ENCODE results near the gene TFB1M. TPM values are rescaled to one million over a fixed set of nuclear protein-coding genes. Genes with fewer than 3 reads are reported as not detected.

Gene TFB1M
- total and polyA plus RNA-seq, 2 experiments from 2014 or later: 10.3 to 11.2 TPM

DNA sequence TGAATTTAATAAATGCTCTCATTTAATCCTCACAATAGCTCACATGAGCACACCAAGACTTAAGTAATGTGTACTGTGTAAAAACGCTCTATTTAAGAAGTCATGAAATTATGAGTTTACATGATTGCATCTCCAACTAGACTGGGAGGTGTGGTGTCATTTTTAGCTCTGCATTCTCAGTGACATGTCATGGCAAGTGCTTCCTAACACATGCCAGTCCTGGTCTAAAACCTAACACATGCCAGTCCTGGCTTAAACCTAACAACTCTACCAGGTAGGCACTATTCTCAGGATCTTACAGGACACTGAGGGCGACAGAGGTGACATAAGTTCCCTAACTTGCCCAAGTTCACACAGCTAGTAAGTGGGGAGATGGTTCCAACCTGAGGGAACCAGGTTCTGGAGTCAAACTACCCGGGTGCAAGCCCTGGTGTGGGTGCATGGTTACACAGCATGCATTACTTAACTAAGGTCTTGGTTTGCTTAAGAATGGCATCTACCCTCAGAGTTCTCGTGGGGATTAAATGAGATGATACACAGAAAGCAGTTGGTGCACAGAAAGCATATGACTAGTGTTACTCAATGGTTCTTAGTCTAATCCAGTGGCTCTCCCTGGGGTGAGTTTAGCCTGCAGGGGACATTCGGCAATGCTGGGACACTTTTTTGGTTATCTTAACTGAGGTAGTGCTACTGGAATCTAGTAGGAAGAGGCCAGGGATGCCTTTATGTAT is 35.8 kb downstream of the TFB1M start:
- no peak for DNase-seq (ENCODE audit: low spot score)
- Histone ChIP-seq H3K27ac (no peak overlapping the region), H3K9me3 (ENCODE audit: low read depth) (no peaks in the 10 kb centered on the region), H3K9me2 (replicated peaks; ENCODE audit: insufficient read depth) (no peaks in the 10 kb centered on the region), H3K4me1 (ENCODE audit: insufficient read depth) (peaks cover 12% of the 10 kb centered on the region), H3K79me2 (no peaks in the 10 kb centered on the region), H2AFZ (no peak overlapping the region), H3K4me3 (no peak overlapping the region), H3K4me2 (no peak overlapping the region), H3K27me3 (no peaks in the 10 kb centered on the region), H3K36me3 (replicated peaks; ENCODE audit: insufficient read depth, low read depth) (peaks cover 3% of the 10 kb centered on the region), H4K20me1 (ENCODE audit: insufficient read depth, poor library complexity, severe bottlenecking) (no peaks in the 10 kb centered on the region)
- 93% methylated on average over 5 of the region's 5 CpGs for WGBS (ENCODE audit: low lambda C conversion rate, missing lambda C conversion rate)
- TF ChIP-seq EZH2 (IDR thresholded peaks at IDR 0.05; ENCODE audit: borderline replicate concordance): no peak
- no peak for TF ChIP-seq EZH2phosphoT487 (IDR thresholded peaks at IDR 0.05; ENCODE audit: low read depth, severe bottlenecking, unreplicated experiment)
- TF ChIP-seq, protein P1, sequence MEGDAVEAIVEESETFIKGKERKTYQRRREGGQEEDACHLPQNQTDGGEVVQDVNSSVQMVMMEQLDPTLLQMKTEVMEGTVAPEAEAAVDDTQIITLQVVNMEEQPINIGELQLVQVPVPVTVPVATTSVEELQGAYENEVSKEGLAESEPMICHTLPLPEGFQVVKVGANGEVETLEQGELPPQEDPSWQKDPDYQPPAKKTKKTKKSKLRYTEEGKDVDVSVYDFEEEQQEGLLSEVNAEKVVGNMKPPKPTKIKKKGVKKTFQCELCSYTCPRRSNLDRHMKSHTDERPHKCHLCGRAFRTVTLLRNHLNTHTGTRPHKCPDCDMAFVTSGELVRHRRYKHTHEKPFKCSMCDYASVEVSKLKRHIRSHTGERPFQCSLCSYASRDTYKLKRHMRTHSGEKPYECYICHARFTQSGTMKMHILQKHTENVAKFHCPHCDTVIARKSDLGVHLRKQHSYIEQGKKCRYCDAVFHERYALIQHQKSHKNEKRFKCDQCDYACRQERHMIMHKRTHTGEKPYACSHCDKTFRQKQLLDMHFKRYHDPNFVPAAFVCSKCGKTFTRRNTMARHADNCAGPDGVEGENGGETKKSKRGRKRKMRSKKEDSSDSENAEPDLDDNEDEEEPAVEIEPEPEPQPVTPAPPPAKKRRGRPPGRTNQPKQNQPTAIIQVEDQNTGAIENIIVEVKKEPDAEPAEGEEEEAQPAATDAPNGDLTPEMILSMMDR (IDR thresholded peaks at IDR 0.05; ENCODE audit: poor library complexity): no peak

DNA sequence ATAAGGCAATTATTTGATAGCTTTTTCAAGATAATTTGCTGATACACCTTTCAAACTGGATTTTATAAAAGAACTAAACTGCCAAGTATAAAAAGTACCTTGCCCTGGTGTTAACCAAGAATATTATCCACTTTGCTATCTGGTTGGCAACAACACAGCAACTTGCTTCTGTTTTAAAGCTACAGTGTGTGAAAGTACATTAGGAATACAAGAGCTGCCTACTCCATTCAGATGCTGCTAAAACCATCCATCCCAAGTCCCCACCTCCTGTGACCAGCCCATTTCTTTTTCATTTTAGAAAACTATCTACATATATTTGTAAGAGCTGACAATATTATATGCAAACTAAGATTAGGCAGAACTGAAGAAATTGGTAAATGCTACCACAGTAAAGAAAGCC is 37.6 kb downstream of the TFB1M start:
- TF ChIP-seq, protein P1 (IDR thresholded peaks at IDR 0.05; ENCODE audit: poor library complexity): no peak
- no peak overlapping the region for H2AFZ ChIP-seq
- H3K4me3 ChIP-seq: no peak overlapping the region
- H4K20me1 ChIP-seq (ENCODE audit: insufficient read depth, poor library complexity, severe bottlenecking): no peaks in the 10 kb centered on the region
- H3K9me2 ChIP-seq (replicated peaks; ENCODE audit: insufficient read depth): no peaks in the 10 kb centered on the region
- H3K9me3 ChIP-seq (ENCODE audit: low read depth): no peaks in the 10 kb centered on the region
- H3K4me1 ChIP-seq (ENCODE audit: insufficient read depth): peaks cover 27% of the 10 kb centered on the region
- H3K27me3 ChIP-seq: no peaks in the 10 kb centered on the region
- no peaks in the 10 kb centered on the region for H3K79me2 ChIP-seq
- no peaks in the 10 kb centered on the region for H3K36me3 ChIP-seq (replicated peaks; ENCODE audit: insufficient read depth, low read depth)
- H3K27ac ChIP-seq: no peak overlapping the region
- H3K4me2 ChIP-seq: no peak overlapping the region
- no peak for DNase-seq (ENCODE audit: low spot score)

DNA sequence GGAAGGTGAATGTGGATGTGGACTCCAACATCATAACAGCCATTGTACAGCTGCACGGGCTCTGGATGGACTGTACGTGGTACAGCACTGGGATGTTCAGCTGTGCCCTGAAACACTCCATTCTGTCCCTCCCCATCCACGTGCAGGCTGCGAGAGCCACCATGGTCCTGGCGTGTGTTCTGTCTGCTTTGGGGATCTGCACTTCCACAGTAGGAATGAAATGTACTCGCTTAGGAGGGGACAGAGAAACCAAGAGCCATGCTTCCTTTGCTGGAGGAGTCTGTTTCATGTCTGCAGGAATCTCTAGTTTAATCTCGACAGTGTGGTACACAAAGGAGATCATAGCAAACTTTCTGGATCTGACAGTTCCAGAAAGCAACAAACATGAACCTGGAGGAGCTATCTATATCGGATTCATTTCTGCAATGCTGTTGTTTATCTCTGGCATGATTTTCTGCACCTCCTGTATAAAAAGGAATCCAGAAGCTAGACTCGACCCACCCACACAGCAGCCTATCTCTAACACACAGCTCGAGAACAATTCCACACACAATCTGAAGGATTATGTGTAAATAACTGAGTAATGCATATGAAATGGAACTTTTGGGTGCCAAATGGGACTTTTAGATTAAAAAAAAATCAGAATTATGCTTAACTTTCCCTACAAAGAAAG is 38.3 kb downstream of the TFB1M start:
- Histone ChIP-seq H3K79me2 (no peaks in the 10 kb centered on the region), H3K27me3 (no peaks in the 10 kb centered on the region), H3K4me3 (no peak overlapping the region), H3K4me1 (ENCODE audit: insufficient read depth) (peaks cover 27% of the 10 kb centered on the region), H3K9me2 (replicated peaks; ENCODE audit: insufficient read depth) (no peaks in the 10 kb centered on the region), H3K9me3 (ENCODE audit: low read depth) (no peaks in the 10 kb centered on the region), H2AFZ (no peak overlapping the region), H3K4me2 (peak overlapping the region; percentile 2), H3K27ac (peak overlapping the region; percentile 56), H3K36me3 (replicated peaks; ENCODE audit: insufficient read depth, low read depth) (no peaks in the 10 kb centered on the region), H4K20me1 (ENCODE audit: insufficient read depth, poor library complexity, severe bottlenecking) (no peaks in the 10 kb centered on the region)
- no peak for DNase-seq (ENCODE audit: low spot score)
- 61% methylated on average over 10 of the region's 10 CpGs for WGBS (ENCODE audit: low lambda C conversion rate, missing lambda C conversion rate)
- TF ChIP-seq, protein P1 (IDR thresholded peaks at IDR 0.05; ENCODE audit: poor library complexity): no peak
- TF ChIP-seq EZH2 (IDR thresholded peaks at IDR 0.05; ENCODE audit: borderline replicate concordance) (no peak), EZH2phosphoT487 (IDR thresholded peaks at IDR 0.05; ENCODE audit: low read depth, severe bottlenecking, unreplicated experiment) (no peak)

Data from hepatocyte (in vitro differentiated cells).